GM23338 (cell line): ENCODE measurements around the gene APOLD1. TPM values are rescaled to one million over a fixed set of nuclear protein-coding genes. Genes with fewer than 3 reads are reported as not detected.

ENCODE experiments used
- ATAC-seq: fragments of 200-7000 bp; cut with Tn5 transposase; 3 replicates; pipeline ENCODE4 v1.9.1; 2020
- DNase-seq: peaks from one replicate; pipeline ENCODE4 v3.0.0-alpha.2; 2015; ENCODE audit warnings: low spot score
- H2AFZ ChIP-seq: fragments of 200-600 bp; sonication (generic); 2 replicates; pipeline ENCODE4 v1.8.0; 2016; ENCODE audit warnings: antibody characterized with exemption, mild to moderate bottlenecking, moderate library complexity
- H3F3A ChIP-seq: fragments of 200-600 bp; sonication (generic); replicated peaks from 2 replicates; pipeline ENCODE4 v1.8.0; 2017; ENCODE audit warnings: antibody characterized with exemption, mixed run types, low read depth
- H3K27ac ChIP-seq: fragments of 200-600 bp; sonication (generic); 2 replicates; pipeline ENCODE4 v1.6.1; 2016; ENCODE audit warnings: low read depth
- H3K27me3 ChIP-seq: fragments of 200-600 bp; sonication (generic); 2 replicates; pipeline ENCODE4 v1.8.0; 2016; ENCODE audit warnings: mild to moderate bottlenecking, mixed run types, moderate library complexity; ENCODE audit not compliant: insufficient read depth
- H3K36me3 ChIP-seq: fragments of 200-600 bp; sonication (generic); 2 replicates; pipeline ENCODE4 v1.8.0; 2016; ENCODE audit warnings: mild to moderate bottlenecking; ENCODE audit not compliant: insufficient read depth
- H3K4me1 ChIP-seq: fragments of 200-600 bp; sonication (generic); 2 replicates; pipeline ENCODE4 v1.8.0; 2016; ENCODE audit warnings: mild to moderate bottlenecking, moderate library complexity; ENCODE audit not compliant: insufficient read depth
- H3K4me2 ChIP-seq: fragments of 200-600 bp; sonication (generic); 2 replicates; pipeline ENCODE4 v1.7.1; 2017; ENCODE audit warnings: mixed run types
- H3K4me3 ChIP-seq: fragments of 200-600 bp; sonication (generic); 2 replicates; pipeline ENCODE4 v1.6.1; 2016; ENCODE audit warnings: mixed run types
- H3K79me2 ChIP-seq: fragments of 200-600 bp; sonication (generic); replicated peaks from 2 replicates; pipeline ENCODE4 v1.8.0; 2017; ENCODE audit warnings: mild to moderate bottlenecking; ENCODE audit not compliant: insufficient read depth
- H3K9me2 ChIP-seq: fragments of 200-600 bp; sonication (generic); 2 replicates; pipeline ENCODE4 v1.8.0; 2017; ENCODE audit not compliant: insufficient read depth
- H4K20me1 ChIP-seq: fragments of 200-600 bp; sonication (generic); replicated peaks from 2 replicates; pipeline ENCODE4 v1.8.0; 2017; ENCODE audit warnings: mild to moderate bottlenecking; ENCODE audit not compliant: insufficient read depth
- H3K27ac Mint-ChIP-seq: 2 replicates; pipeline ENCODE4 v1.8.0; 2020; ENCODE audit warnings: inconsistent platforms, mild to moderate bottlenecking, moderate library complexity, mixed read lengths
- H3K27me3 Mint-ChIP-seq: 3 replicates; pipeline ENCODE4 v1.8.0; 2022; ENCODE audit warnings: low read depth, mild to moderate bottlenecking, moderate library complexity, mixed read lengths, inconsistent platforms; ENCODE audit not compliant: insufficient read depth, poor library complexity
- H3K36me3 Mint-ChIP-seq: 3 replicates; pipeline ENCODE4 v1.8.0; 2021; ENCODE audit warnings: low read depth, mild to moderate bottlenecking, inconsistent platforms, moderate library complexity, mixed read lengths
- H3K4me1 Mint-ChIP-seq: 3 replicates; pipeline ENCODE4 v1.8.0; 2020; ENCODE audit warnings: mild to moderate bottlenecking, inconsistent platforms, mixed read lengths
- H3K4me3 Mint-ChIP-seq: 3 replicates; pipeline ENCODE4 v1.8.0; 2021; ENCODE audit warnings: moderate library complexity, mild to moderate bottlenecking, inconsistent platforms, mixed read lengths
- H3K9me3 Mint-ChIP-seq: 3 replicates; pipeline ENCODE4 v1.8.0; 2020; ENCODE audit warnings: moderate library complexity, mild to moderate bottlenecking, inconsistent platforms, mixed read lengths
- CREB1 ChIP-seq: fragments of 250-450 bp; sonication (Bioruptor Pico); IDR thresholded peaks from 2 replicates; pipeline ENCODE4 v1.5.0; 2020; ENCODE audit warnings: low read depth, mild to moderate bottlenecking, moderate library complexity
- CTCF ChIP-seq, 2 experiments: fragments of 200-600 bp in 1 of 2; sonication (generic) in 1 of 2; conservative IDR thresholded peaks; 2 replicates each; pipeline versions ENCODE4 v1.5.1 to v1.6.1; 2016 to 2017; ENCODE audit warnings: antibody characterized with exemption in 2 of 2, low read depth in 2 of 2, mild to moderate bottlenecking in 2 of 2, moderate library complexity in 1 of 2
- ETS1 ChIP-seq: IDR thresholded peaks from 2 replicates; pipeline ENCODE4 v1.6.1; 2016; ENCODE audit warnings: antibody characterized with exemption
- EZH2 ChIP-seq: fragments of 200-600 bp; sonication (generic); IDR thresholded peaks from one replicate; pipeline ENCODE4 v1.8.0; 2017; ENCODE audit warnings: antibody characterized with exemption, mild to moderate bottlenecking, low read depth; ENCODE audit not compliant: unreplicated experiment
- EZH2phosphoT487 ChIP-seq: fragments of 200-600 bp; sonication (generic); IDR thresholded peaks from one replicate; pipeline ENCODE4 v1.8.1; 2018; ENCODE audit warnings: antibody characterized with exemption; ENCODE audit not compliant: unreplicated experiment
- JUNB ChIP-seq: IDR thresholded peaks from one replicate; pipeline ENCODE4 v1.6.1; 2016; ENCODE audit warnings: antibody characterized with exemption; ENCODE audit not compliant: unreplicated experiment
- NANOG ChIP-seq: IDR thresholded peaks from 2 replicates; pipeline ENCODE4 v1.6.1; 2016; ENCODE audit warnings: antibody characterized with exemption, borderline replicate concordance
- POLR2AphosphoS5 ChIP-seq: IDR thresholded peaks from 2 replicates; pipeline ENCODE4 v1.6.1; 2016; ENCODE audit warnings: antibody characterized with exemption, low read depth
- STAT1 ChIP-seq: IDR thresholded peaks from one replicate; pipeline ENCODE4 v1.6.1; 2016; ENCODE audit warnings: antibody characterized with exemption; ENCODE audit not compliant: unreplicated experiment
- ZNF114 ChIP-seq: fragments of 250-450 bp; sonication (Bioruptor Pico); IDR thresholded peaks from 2 replicates; pipeline ENCODE4 v1.5.0; 2020; ENCODE audit warnings: mild to moderate bottlenecking, moderate library complexity
- ZNF331 ChIP-seq: fragments of 250-450 bp; sonication (Bioruptor Pico); IDR thresholded peaks from 2 replicates; pipeline ENCODE4 v1.5.0; 2020; ENCODE audit warnings: low read depth, mild to moderate bottlenecking, moderate library complexity
- ZNF462 ChIP-seq: fragments of 250-450 bp; sonication (Bioruptor Pico); IDR thresholded peaks from 2 replicates; pipeline ENCODE4 v1.5.0; 2020; ENCODE audit warnings: mild to moderate bottlenecking, moderate library complexity
- polyA plus RNA-seq: library from polyadenylated mRNA; unstranded; fragments of >200 nt; fragmentation: Nextera tagmentation; extraction: Ambion mirVana; gene quantifications from 2 replicates; pipeline ENCODE4 v1.2.1, GENCODE V29; 2016
- total RNA-seq: library from RNA; depleted of rRNA; stranded (reverse); fragments of >200 nt; shearing (Covaris generic); gene quantifications from 2 replicates; pipeline ENCODE4 v1.2.3, GENCODE V29; 2014
- TF ChIP-seq, protein P1 (sequence below): IDR thresholded peaks from one replicate; pipeline ENCODE4 v1.6.1; 2018; ENCODE audit warnings: antibody characterized with exemption; ENCODE audit not compliant: unreplicated experiment

APOLD1 gene
- total and polyA plus RNA-seq, 2 experiments from 2014 or later = 0.94 to 1.8 TPM

DNA sequence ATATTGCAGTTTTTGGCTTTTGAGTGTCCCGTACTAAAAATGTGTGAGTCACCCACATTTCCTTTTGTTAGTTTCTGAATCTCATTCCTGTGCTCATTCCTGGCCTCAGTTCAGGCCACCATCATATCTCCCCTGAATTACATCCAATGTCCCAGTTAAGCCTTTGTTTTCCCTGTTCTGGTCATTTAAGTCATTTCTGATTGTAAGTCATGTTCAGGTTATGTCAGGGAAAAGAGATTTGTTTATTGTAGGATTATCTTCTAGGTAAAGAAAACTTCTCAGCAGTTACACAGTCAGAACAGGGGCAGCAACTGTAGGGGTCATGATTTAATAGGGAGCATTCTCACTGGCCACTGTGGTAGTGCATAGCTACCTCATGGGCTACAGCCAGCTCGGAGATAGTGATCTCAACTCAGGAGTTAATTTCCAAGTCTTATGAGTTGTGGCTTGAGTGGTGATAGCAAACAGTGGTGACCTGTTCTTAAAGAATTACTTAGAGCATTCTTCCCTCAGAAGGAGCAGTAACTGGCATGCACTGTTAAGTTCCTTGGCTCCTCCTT lies 34.4 kb downstream of the APOLD1 start:
- Histone ChIP-seq H3K4me2 (no peak overlapping the region), H3K27me3 (no peaks in the 10 kb centered on the region), H3K79me2 (peaks cover 68% of the 10 kb centered on the region), H4K20me1 (peaks cover 22% of the 10 kb centered on the region), H3K36me3 (peaks cover 46% of the 10 kb centered on the region), H3K4me1 (no peaks in the 10 kb centered on the region; the same call in 1 of the 2 replicates), H3K9me2 (no peaks in the 10 kb centered on the region), H3F3A (no peaks in the 10 kb centered on the region), H3K27ac (0 out of 2 replicates have a peak overlapping the region, but pooled peaks have one; percentile 39), H2AFZ (no peak overlapping the region), H3K4me3 (no peak overlapping the region)
- no peaks in the 10 kb centered on the region for H3K4me1 Mint-ChIP-seq
- no peak overlapping the region for H3K4me3 Mint-ChIP-seq
- H3K36me3 Mint-ChIP-seq = peaks cover 58% of the 10 kb centered on the region
- DNase-seq (no peak), ATAC-seq (no peak)
- no peak overlapping the region for H3K27ac Mint-ChIP-seq
- no peaks in the 10 kb centered on the region for H3K27me3 Mint-ChIP-seq
- no peaks in the 10 kb centered on the region for H3K9me3 Mint-ChIP-seq
- TF ChIP-seq, protein P1, sequence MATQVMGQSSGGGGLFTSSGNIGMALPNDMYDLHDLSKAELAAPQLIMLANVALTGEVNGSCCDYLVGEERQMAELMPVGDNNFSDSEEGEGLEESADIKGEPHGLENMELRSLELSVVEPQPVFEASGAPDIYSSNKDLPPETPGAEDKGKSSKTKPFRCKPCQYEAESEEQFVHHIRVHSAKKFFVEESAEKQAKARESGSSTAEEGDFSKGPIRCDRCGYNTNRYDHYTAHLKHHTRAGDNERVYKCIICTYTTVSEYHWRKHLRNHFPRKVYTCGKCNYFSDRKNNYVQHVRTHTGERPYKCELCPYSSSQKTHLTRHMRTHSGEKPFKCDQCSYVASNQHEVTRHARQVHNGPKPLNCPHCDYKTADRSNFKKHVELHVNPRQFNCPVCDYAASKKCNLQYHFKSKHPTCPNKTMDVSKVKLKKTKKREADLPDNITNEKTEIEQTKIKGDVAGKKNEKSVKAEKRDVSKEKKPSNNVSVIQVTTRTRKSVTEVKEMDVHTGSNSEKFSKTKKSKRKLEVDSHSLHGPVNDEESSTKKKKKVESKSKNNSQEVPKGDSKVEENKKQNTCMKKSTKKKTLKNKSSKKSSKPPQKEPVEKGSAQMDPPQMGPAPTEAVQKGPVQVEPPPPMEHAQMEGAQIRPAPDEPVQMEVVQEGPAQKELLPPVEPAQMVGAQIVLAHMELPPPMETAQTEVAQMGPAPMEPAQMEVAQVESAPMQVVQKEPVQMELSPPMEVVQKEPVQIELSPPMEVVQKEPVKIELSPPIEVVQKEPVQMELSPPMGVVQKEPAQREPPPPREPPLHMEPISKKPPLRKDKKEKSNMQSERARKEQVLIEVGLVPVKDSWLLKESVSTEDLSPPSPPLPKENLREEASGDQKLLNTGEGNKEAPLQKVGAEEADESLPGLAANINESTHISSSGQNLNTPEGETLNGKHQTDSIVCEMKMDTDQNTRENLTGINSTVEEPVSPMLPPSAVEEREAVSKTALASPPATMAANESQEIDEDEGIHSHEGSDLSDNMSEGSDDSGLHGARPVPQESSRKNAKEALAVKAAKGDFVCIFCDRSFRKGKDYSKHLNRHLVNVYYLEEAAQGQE = no peak
- TF ChIP-seq ZNF462 (CRISPR knock-in tag) (no peak), NANOG (no peak), STAT1 (no peak), ZNF331 (CRISPR knock-in tag) (no peak), EZH2 (no peak), ZNF114 (CRISPR knock-in tag) (no peak), JUNB (no peak), CREB1 (CRISPR knock-in tag) (no peak), ETS1 (no peak), CTCF (conservative IDR thresholded peaks at IDR 0.05; ENCODE audit: low read depth in 2 of 2) (no peak), EZH2phosphoT487 (no peak), POLR2AphosphoS5 (no peak)
